Lower lobe of right lung (tissue), 2 donors: ENCODE measurements around the gene MRRF. TPM values are rescaled to one million over a fixed set of nuclear protein-coding genes. Genes with fewer than 3 reads are reported as not detected.
"Not testable (repeated sequence)": the region's sequence is repeated elsewhere in the genome, so short reads cannot be mapped to it uniquely, and the experiment has no call there.

Source experiments
- ATAC-seq, 2 donors: fragments of 200-7000 bp; cut with Tn5 transposase; one replicate each; pipeline ENCODE4 v1.9.1; 2020 to 2022; ENCODE audit warnings: mild to moderate bottlenecking in 2 of 2, moderate library complexity in 2 of 2
- DNase-seq: peaks from one replicate; pipeline ENCODE4 v3.0.0-alpha.2; 2020
- H3K27ac ChIP-seq: fragments of 200-600 bp; one replicate; pipeline ENCODE4 v1.8.0; 2022
- H3K27me3 ChIP-seq: fragments of 200-600 bp; one replicate; pipeline ENCODE4 v1.8.0; 2022; ENCODE audit warnings: low read depth
- H3K36me3 ChIP-seq: fragments of 200-600 bp; one replicate; pipeline ENCODE4 v1.8.0; 2022; ENCODE audit warnings: mild to moderate bottlenecking
- H3K4me1 ChIP-seq: fragments of 200-600 bp; one replicate; pipeline ENCODE4 v1.8.0; 2022
- H3K4me3 ChIP-seq: fragments of 200-600 bp; one replicate; pipeline ENCODE4 v1.8.0; 2022; ENCODE audit warnings: mild to moderate bottlenecking
- H3K9me3 ChIP-seq: fragments of 200-600 bp; one replicate; pipeline ENCODE4 v1.8.0; 2022
- intact Hi-C: fragments of 100-400 bp; cut with DNase I; formaldehyde crosslinking; loops from one replicate; pipeline ENCODE4 v1.11.0; 2022
- total RNA-seq: library from RNA; stranded (reverse); fragmentation: NEBNext Ultra II Directional; extraction: Animal tissue kit (Norgen Biotek cat#: 25700); gene quantifications from one replicate; pipeline ENCODE4 v1.2.1, GENCODE V29; 2021
- TF ChIP-seq, protein P1 (sequence below): fragments of 200-600 bp; IDR thresholded peaks from one replicate; pipeline ENCODE4 v1.8.0; 2022; ENCODE audit warnings: antibody characterized with exemption, mild to moderate bottlenecking
- donor health status: DM: no; HTN: yes; CAD: no; lungs with severe emphysema.

MRRF gene
- total RNA-seq, 1 donor from 2014 or later: 30.2 TPM

DNA sequence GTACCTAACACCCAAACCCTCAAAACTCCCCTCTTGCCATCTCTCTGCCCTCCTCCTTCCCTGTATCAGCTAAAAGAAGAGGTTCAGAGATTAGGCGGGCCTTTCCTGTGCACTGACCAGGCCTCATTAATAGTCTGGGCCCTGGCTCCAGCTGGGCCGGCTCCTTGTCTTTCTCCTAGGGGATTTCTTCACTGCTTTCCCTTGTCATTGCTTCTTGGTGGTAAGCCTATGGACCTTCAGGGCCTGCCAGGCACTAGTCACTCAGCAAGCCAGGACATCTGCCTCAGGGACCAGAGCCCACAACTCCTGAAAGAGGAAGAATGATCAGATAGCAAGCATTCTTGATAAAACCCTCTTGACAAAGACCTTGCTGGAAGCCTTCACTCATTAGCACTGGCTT, 50.9 kb downstream of the MRRF start:
- intact Hi-C loops: no loop called here

DNA sequence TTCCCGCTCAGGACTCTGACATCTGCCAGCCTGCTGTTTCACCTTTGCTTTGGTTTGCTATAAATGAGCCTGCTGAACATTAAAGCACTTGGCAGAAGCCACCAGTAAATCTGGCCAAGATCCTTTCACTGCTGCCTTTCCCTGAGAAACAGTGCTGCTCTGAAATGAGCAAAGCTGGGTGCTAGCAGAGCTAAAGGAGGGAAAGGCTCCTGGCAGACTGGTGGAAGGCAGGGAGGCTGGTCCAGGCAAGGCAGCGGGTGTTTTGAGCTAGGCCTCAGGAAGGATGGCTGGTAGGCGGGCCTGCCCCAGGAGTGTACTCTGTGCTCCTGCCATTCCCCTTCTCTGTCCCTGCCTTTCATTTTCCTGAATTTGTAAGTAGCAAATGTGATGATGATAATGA, 53.6 kb downstream of the MRRF start:
- intact Hi-C loops: no loop called here
- Histone ChIP-seq H3K36me3 (peaks cover 68% of the 10 kb centered on the region), H3K4me1 (no peaks in the 10 kb centered on the region), H3K27me3 (no peaks in the 10 kb centered on the region), H3K4me3 (no peak overlapping the region), H3K27ac (no peak overlapping the region), H3K9me3 (no peaks in the 10 kb centered on the region)
- DNase-seq (no peak), ATAC-seq (no peak)
- TF ChIP-seq, protein P1, sequence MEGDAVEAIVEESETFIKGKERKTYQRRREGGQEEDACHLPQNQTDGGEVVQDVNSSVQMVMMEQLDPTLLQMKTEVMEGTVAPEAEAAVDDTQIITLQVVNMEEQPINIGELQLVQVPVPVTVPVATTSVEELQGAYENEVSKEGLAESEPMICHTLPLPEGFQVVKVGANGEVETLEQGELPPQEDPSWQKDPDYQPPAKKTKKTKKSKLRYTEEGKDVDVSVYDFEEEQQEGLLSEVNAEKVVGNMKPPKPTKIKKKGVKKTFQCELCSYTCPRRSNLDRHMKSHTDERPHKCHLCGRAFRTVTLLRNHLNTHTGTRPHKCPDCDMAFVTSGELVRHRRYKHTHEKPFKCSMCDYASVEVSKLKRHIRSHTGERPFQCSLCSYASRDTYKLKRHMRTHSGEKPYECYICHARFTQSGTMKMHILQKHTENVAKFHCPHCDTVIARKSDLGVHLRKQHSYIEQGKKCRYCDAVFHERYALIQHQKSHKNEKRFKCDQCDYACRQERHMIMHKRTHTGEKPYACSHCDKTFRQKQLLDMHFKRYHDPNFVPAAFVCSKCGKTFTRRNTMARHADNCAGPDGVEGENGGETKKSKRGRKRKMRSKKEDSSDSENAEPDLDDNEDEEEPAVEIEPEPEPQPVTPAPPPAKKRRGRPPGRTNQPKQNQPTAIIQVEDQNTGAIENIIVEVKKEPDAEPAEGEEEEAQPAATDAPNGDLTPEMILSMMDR: no peak

More for the DNA sequence above, 50.9 kb downstream of the MRRF start:
- no peaks in the 10 kb centered on the region for H3K27me3 ChIP-seq
- H3K4me3 ChIP-seq: no peak overlapping the region
- ATAC-seq (no peak), DNase-seq (no peak)
- H3K27ac ChIP-seq: no peak overlapping the region
- TF ChIP-seq, protein P1: no peak
- H3K9me3 ChIP-seq: no peaks in the 10 kb centered on the region
- peaks cover 75% of the 10 kb centered on the region for H3K36me3 ChIP-seq
- no peaks in the 10 kb centered on the region for H3K4me1 ChIP-seq

DNA sequence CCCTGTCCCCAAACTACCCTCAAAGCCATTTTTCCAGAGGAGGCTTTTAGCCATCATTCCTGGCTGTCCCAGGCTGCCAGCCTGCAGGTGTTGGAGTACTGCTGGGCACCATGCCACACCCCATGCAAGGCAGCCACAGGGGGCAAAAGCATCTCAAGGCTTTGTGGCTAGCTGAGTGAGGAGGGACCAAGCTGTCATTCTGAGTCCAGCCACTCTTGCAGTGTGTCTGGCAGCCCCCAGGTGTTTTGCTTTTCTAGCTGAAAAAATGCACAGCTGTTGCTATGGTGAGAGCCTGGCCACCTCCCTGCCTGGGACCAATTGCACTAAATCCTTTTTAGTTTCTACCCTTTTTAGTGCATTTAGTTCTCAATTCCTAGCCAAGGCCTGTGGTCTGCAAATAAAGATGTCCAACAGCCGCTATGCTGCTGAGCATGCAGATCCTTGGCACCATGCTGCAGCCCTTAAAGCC, 55.8 kb downstream of the MRRF start:
- no peak overlapping the region for H3K4me3 ChIP-seq
- ATAC-seq (no peak), DNase-seq (no peak)
- H3K9me3 ChIP-seq: no peaks in the 10 kb centered on the region
- no peak overlapping the region for H3K27ac ChIP-seq
- H3K36me3 ChIP-seq: peaks cover 58% of the 10 kb centered on the region
- H3K4me1 ChIP-seq: no peaks in the 10 kb centered on the region
- intact Hi-C loops: no loop called here
- H3K27me3 ChIP-seq: no peaks in the 10 kb centered on the region
- TF ChIP-seq, protein P1: no peak

DNA sequence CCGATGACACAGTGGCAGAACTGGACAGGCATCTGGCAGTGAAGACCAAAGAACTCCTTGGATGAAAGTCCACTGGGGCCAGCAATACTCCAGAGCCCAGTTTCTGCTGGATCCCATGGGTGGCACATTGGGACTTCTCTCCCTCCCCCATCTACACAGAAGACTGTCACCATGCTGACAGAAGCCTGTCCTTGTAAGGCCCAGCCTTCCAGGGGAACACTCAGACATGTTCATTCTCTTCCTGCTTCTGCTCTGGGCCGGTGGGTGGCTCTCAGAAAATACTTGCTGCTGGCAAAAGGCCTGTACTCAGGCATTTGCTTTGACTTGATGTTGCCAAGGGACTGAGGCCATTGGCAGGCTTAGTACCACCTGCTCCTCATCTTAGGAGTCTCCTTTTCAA, 57.9 kb downstream of the MRRF start:
- ATAC-seq: no peak

DNA sequence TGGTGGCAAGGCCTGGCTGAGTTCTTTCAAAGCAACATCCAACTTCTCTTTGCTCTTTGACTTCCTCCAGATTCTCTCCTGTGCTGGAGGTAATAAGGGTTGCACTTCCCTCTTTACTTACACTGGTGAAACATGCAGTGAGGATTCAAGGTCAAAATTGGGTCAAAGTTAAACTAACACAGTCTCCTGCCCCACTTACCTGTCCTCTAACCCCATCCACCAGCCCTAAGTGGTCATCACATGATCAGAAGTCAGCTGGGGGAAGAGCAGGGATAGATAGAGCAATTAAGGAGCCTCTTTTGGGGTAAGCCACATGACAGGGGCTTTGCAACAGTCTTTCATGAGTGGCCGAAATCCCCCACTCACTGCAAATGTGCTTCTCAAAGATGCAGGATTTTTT, 60.0 kb downstream of the MRRF start:
- not testable (repeated sequence) for ATAC-seq

More for the DNA sequence above, 57.9 kb downstream of the MRRF start:
- Histone ChIP-seq H3K27me3 (no peaks in the 10 kb centered on the region), H3K4me3 (no peak overlapping the region), H3K9me3 (no peaks in the 10 kb centered on the region), H3K27ac (no peak overlapping the region), H3K4me1 (no peaks in the 10 kb centered on the region), H3K36me3 (peaks cover 51% of the 10 kb centered on the region)
- TF ChIP-seq, protein P1: no peak
- no peak for DNase-seq
- intact Hi-C loops: no loop called here

DNA sequence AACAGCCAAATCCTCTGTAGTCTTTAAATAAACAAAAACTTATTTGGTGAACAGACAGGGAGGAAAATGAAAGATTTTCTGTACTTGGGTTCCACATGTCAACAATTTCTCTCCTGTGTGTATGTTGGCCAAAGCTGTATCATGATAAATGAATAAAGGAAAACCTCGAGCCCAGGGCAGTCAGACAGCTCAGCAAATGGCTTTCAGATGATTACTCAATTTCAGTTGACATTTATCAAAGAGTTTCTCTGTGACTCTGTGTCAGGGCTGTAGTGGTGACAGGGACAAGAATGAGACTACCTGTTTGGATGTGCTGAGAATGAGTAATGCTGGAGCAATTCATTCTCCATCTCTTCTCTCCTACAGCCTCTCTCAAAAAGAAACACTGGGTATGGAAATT, 60.4 kb downstream of the MRRF start:
- DNase-seq: no peak
- Histone ChIP-seq H3K27me3 (no peaks in the 10 kb centered on the region), H3K4me3 (no peak overlapping the region), H3K4me1 (no peaks in the 10 kb centered on the region), H3K36me3 (peaks cover 35% of the 10 kb centered on the region), H3K27ac (no peak overlapping the region), H3K9me3 (no peaks in the 10 kb centered on the region)
- no peak for ATAC-seq
- TF ChIP-seq, protein P1: no peak
- intact Hi-C loops: no loop called here

More for the DNA sequence above, 60.0 kb downstream of the MRRF start:
- H3K27me3 ChIP-seq, intact Hi-C loops, H3K27ac ChIP-seq, H3K4me1 ChIP-seq, H3K9me3 ChIP-seq, DNase-seq, H3K4me3 ChIP-seq: not testable (repeated sequence)
- peaks cover 37% of the 10 kb centered on the region for H3K36me3 ChIP-seq
